ENCODE measurements around the gene IQCK. TPM values are rescaled to one million over a fixed set of nuclear protein-coding genes. Genes with fewer than 3 reads are reported as not detected.
"Not testable (repeated sequence)": the region's sequence is repeated elsewhere in the genome, so short reads cannot be mapped to it uniquely, and the experiment has no call there.

IQCK gene
- total RNA-seq, 1 donor from 2014 or later: 26.3 TPM

- no peak for DNase-seq (ENCODE audit: low read depth)
Observed at GRCh38 chr16:19757026-19757425, 39.0 kb downstream of the IQCK start.

- DNase-seq (ENCODE audit: low read depth): no peak
Observed at GRCh38 chr16:19757762-19758595, 39.9 kb downstream of the IQCK start.

- DNase-seq (ENCODE audit: low read depth): no peak
Observed at GRCh38 chr16:19760356-19761060, 42.4 kb downstream of the IQCK start.

GRCh38 chr16:19765860-19766553 is 47.9 kb downstream of the IQCK start:
- no peak for DNase-seq (ENCODE audit: low read depth)

- no peak for DNase-seq (ENCODE audit: low read depth)
Observed at GRCh38 chr16:19766554-19766884, 48.4 kb downstream of the IQCK start.

GRCh38 chr16:19766988-19767387 is 48.9 kb downstream of the IQCK start:
- DNase-seq (ENCODE audit: low read depth): no peak

- DNase-seq (ENCODE audit: low read depth): no peak
Observed at GRCh38 chr16:19767497-19767896, 49.4 kb downstream of the IQCK start.

- DNase-seq (ENCODE audit: low read depth): no peak
Observed at GRCh38 chr16:19769239-19769638, 51.2 kb downstream of the IQCK start.

- no peak for DNase-seq (ENCODE audit: low read depth)
Observed at GRCh38 chr16:19771040-19771439, 53.0 kb downstream of the IQCK start.

GRCh38 chr16:19771796-19772195 is 53.7 kb downstream of the IQCK start:
- peak; percentile 92 for DNase-seq (ENCODE audit: low read depth)

GRCh38 chr16:19774024-19774423 is 56.0 kb downstream of the IQCK start:
- no peak for DNase-seq (ENCODE audit: low read depth)

GRCh38 chr16:19776147-19776546 is 58.1 kb downstream of the IQCK start:
- DNase-seq (ENCODE audit: low read depth): no peak

GRCh38 chr16:19776565-19776964 is 58.5 kb downstream of the IQCK start:
- no peak for DNase-seq (ENCODE audit: low read depth)

GRCh38 chr16:19780321-19780720 is 62.2 kb downstream of the IQCK start:
- peak; percentile 20 for DNase-seq (ENCODE audit: low read depth)

- no peak for DNase-seq (ENCODE audit: low read depth)
Observed at GRCh38 chr16:19781226-19781625, 63.2 kb downstream of the IQCK start.

- DNase-seq (ENCODE audit: low read depth): peak; percentile 77
Observed at GRCh38 chr16:19783363-19784182, 65.5 kb downstream of the IQCK start.

GRCh38 chr16:19784183-19784736 is 66.2 kb downstream of the IQCK start:
- no peak for DNase-seq (ENCODE audit: low read depth)

- DNase-seq (ENCODE audit: low read depth): no peak
Observed at GRCh38 chr16:19785081-19785480, 67.0 kb downstream of the IQCK start.

GRCh38 chr16:19785512-19786130 is 67.5 kb downstream of the IQCK start:
- no peak for DNase-seq (ENCODE audit: low read depth)

- not testable (repeated sequence) for DNase-seq (ENCODE audit: low read depth)
Observed at GRCh38 chr16:19801369-19801768, 83.3 kb downstream of the IQCK start.

Measured in myocyte (in vitro differentiated cells).